Upper lobe of right lung (tissue), 1 donor: ENCODE measurements around the gene THSD4. TPM values are rescaled to one million over a fixed set of nuclear protein-coding genes. Genes with fewer than 3 reads are reported as not detected.

Experiments
- ATAC-seq: fragments of 200-7000 bp; cut with Tn5 transposase; one replicate; pipeline ENCODE4 v1.9.1; 2020; ENCODE audit warnings: mild to moderate bottlenecking, moderate library complexity
- DNase-seq: peaks from one replicate; pipeline ENCODE4 v3.0.0-alpha.2; 2020
- H3K27ac ChIP-seq: fragments of 200-600 bp; one replicate; pipeline ENCODE4 v1.8.0; 2022
- H3K27me3 ChIP-seq: fragments of 200-600 bp; one replicate; pipeline ENCODE4 v1.8.0; 2022; ENCODE audit warnings: mild to moderate bottlenecking
- H3K36me3 ChIP-seq: fragments of 200-600 bp; one replicate; pipeline ENCODE4 v1.8.0; 2022
- H3K4me1 ChIP-seq: fragments of 200-600 bp; one replicate; pipeline ENCODE4 v1.8.0; 2022
- H3K4me3 ChIP-seq: fragments of 200-600 bp; one replicate; pipeline ENCODE4 v1.8.0; 2022; ENCODE audit warnings: mild to moderate bottlenecking
- H3K9me3 ChIP-seq: fragments of 200-600 bp; one replicate; pipeline ENCODE4 v1.8.0; 2022
- CTCF ChIP-seq: fragments of 200-600 bp; IDR thresholded peaks from one replicate; pipeline ENCODE4 v1.8.0; 2022; ENCODE audit warnings: antibody characterized with exemption
- intact Hi-C: fragments of 100-400 bp; cut with DNase I; formaldehyde crosslinking; loops from one replicate; pipeline ENCODE4 v1.11.0; 2022
- total RNA-seq: library from RNA; stranded (reverse); fragmentation: NEBNext Ultra II Directional; extraction: Animal tissue kit (Norgen Biotek cat#: 25700); gene quantifications from one replicate; pipeline ENCODE4 v1.2.1, GENCODE V29; 2021
- donor health status: DM: no; HTN: yes; CAD: no; lungs with severe emphysema.

The THSD4 gene
- total RNA-seq, 1 donor from 2014 or later: 25.6 TPM

GRCh38 chr15:71733122-71733521, 617.9 kb downstream of the THSD4 start:
- intact Hi-C loops: loop anchor here (10.0 kb wide), 1 partner anchor 278 kb away; no protein-coding TSS in a partner anchor
- Histone ChIP-seq H3K4me3 (no peak overlapping the region), H3K36me3 (no peaks in the 10 kb centered on the region), H3K4me1 (peaks cover 6% of the 10 kb centered on the region), H3K27ac (no peak overlapping the region), H3K9me3 (no peaks in the 10 kb centered on the region), H3K27me3 (no peaks in the 10 kb centered on the region)
- no peak for ATAC-seq
- DNase-seq: no peak
- no peak for TF ChIP-seq CTCF

GRCh38 chr15:71734709-71735384, 619.6 kb downstream of the THSD4 start:
- Histone ChIP-seq H3K27me3 (no peaks in the 10 kb centered on the region), H3K4me1 (peaks cover 6% of the 10 kb centered on the region)
- intact Hi-C loops: loop anchor here (10.0 kb wide), 1 partner anchor 280 kb away; no protein-coding TSS in a partner anchor

GRCh38 chr15:71735385-71735757, 620.1 kb downstream of the THSD4 start:
- Histone ChIP-seq H3K4me3 (no peak overlapping the region), H3K4me1 (peaks cover 3% of the 10 kb centered on the region), H3K27me3 (no peaks in the 10 kb centered on the region), H3K27ac (no peak overlapping the region), H3K36me3 (no peaks in the 10 kb centered on the region), H3K9me3 (no peaks in the 10 kb centered on the region)
- TF ChIP-seq CTCF: no peak
- ATAC-seq: no peak
- DNase-seq: no peak
- intact Hi-C loops: loop anchor here (10.0 kb wide), 1 partner anchor 281 kb away; no protein-coding TSS in a partner anchor

More at GRCh38 chr15:71734709-71735384, 619.6 kb downstream of the THSD4 start:
- Histone ChIP-seq H3K36me3 (no peaks in the 10 kb centered on the region), H3K9me3 (no peaks in the 10 kb centered on the region), H3K27ac (no peak overlapping the region), H3K4me3 (no peak overlapping the region)
- no peak for TF ChIP-seq CTCF
- ATAC-seq: no peak
- DNase-seq: no peak

GRCh38 chr15:71736286-71736947, 621.1 kb downstream of the THSD4 start:
- intact Hi-C loops: loop anchor here (10.0 kb wide), 1 partner anchor 282 kb away; no protein-coding TSS in a partner anchor
- ATAC-seq: no peak

GRCh38 chr15:71737761-71738160, 622.5 kb downstream of the THSD4 start:
- no peak for ATAC-seq
- Histone ChIP-seq H3K27ac (no peak overlapping the region), H3K4me1 (no peaks in the 10 kb centered on the region), H3K36me3 (no peaks in the 10 kb centered on the region), H3K9me3 (no peaks in the 10 kb centered on the region), H3K4me3 (no peak overlapping the region), H3K27me3 (no peaks in the 10 kb centered on the region)
- intact Hi-C loops: loop anchor here (10.0 kb wide), 1 partner anchor 283 kb away; no protein-coding TSS in a partner anchor
- DNase-seq: no peak
- TF ChIP-seq CTCF: no peak

More at GRCh38 chr15:71736286-71736947, 621.1 kb downstream of the THSD4 start:
- no peaks in the 10 kb centered on the region for H3K9me3 ChIP-seq
- H3K36me3 ChIP-seq: no peaks in the 10 kb centered on the region
- no peaks in the 10 kb centered on the region for H3K27me3 ChIP-seq
- no peak for DNase-seq
- H3K4me1 ChIP-seq: no peaks in the 10 kb centered on the region
- H3K27ac ChIP-seq: no peak overlapping the region
- H3K4me3 ChIP-seq: no peak overlapping the region
- TF ChIP-seq CTCF: no peak
